SK-N-SH treated with all-trans-retinoic acid at 6 μM for 48 hours (cell line): Measurements from ENCODE around the gene SLC40A1.

Experiments
- ARNTL ChIP-seq: fragments of 450-650 bp; formaldehyde crosslinking; IDR thresholded peaks from 2 replicates; pipeline ENCODE4 v1.5.0; 2020; ENCODE audit warnings: low read depth, mild to moderate bottlenecking, moderate library complexity, borderline replicate concordance
- CSDC2 ChIP-seq: fragments of 250-450 bp; sonication (Bioruptor Pico); IDR thresholded peaks from 2 replicates; pipeline ENCODE4 v1.5.0; 2020; ENCODE audit warnings: mild to moderate bottlenecking, moderate library complexity
- ESRRG ChIP-seq: fragments of 250-450 bp; sonication (Bioruptor Pico); IDR thresholded peaks from 2 replicates; pipeline ENCODE4 v1.6.1; 2021; ENCODE audit warnings: mild to moderate bottlenecking
- GLIS3 ChIP-seq: fragments of 250-450 bp; sonication (Bioruptor Pico); IDR thresholded peaks from 2 replicates; pipeline ENCODE4 v1.5.0; 2020; ENCODE audit warnings: mild to moderate bottlenecking, moderate library complexity
- ISL1 ChIP-seq: fragments of 250-450 bp; sonication (Bioruptor Pico); IDR thresholded peaks from 2 replicates; pipeline ENCODE4 v2.1.2; 2022; ENCODE audit warnings: mild to moderate bottlenecking, moderate library complexity
- PPARA ChIP-seq: fragments of 250-450 bp; sonication (Bioruptor Pico); IDR thresholded peaks from 2 replicates; pipeline ENCODE4 v1.5.0; 2020; ENCODE audit warnings: mild to moderate bottlenecking, borderline replicate concordance
- RARB ChIP-seq: fragments of 250-450 bp; sonication (Bioruptor Pico); IDR thresholded peaks from 2 replicates; pipeline ENCODE4 v1.8.0; 2021; ENCODE audit warnings: mild to moderate bottlenecking, moderate library complexity
- ZFP3 ChIP-seq: fragments of 250-450 bp; sonication (Bioruptor Pico); IDR thresholded peaks from 2 replicates; pipeline ENCODE4 v1.5.0; 2020; ENCODE audit warnings: mild to moderate bottlenecking, moderate library complexity
- ZFP30 ChIP-seq: fragments of 450-650 bp; formaldehyde crosslinking; IDR thresholded peaks from 2 replicates; pipeline ENCODE4 v1.5.0; 2022; ENCODE audit warnings: mild to moderate bottlenecking, moderate library complexity
- TF ChIP-seq, protein P1 (sequence below): fragments of 250-450 bp; sonication (Bioruptor Pico); IDR thresholded peaks from 2 replicates; pipeline ENCODE4 v1.5.1; 2020; ENCODE audit warnings: low read depth, mild to moderate bottlenecking, moderate library complexity

DNA sequence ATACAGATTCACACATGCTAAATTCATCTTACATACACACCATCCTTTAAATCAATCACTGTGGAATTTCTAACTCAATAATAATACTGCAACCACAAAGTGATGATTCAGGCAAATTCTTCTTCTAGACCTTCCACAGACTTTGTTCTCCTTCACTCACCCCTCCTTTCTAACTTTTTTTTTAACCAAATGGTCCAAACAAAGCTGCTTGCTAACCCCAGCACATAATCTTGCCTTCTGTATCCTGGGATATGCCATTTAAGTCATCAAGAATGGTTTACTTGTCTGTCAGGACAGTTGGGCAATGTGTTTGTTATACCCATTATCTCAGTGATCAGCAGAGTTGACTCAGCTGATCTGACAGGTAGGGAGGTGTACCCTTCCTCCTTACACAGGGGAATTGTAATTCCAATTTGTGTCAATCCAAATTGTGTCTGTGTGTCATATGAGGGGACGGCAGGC, 10.0 kb downstream of the SLC40A1 start:
- TF ChIP-seq, protein P1, sequence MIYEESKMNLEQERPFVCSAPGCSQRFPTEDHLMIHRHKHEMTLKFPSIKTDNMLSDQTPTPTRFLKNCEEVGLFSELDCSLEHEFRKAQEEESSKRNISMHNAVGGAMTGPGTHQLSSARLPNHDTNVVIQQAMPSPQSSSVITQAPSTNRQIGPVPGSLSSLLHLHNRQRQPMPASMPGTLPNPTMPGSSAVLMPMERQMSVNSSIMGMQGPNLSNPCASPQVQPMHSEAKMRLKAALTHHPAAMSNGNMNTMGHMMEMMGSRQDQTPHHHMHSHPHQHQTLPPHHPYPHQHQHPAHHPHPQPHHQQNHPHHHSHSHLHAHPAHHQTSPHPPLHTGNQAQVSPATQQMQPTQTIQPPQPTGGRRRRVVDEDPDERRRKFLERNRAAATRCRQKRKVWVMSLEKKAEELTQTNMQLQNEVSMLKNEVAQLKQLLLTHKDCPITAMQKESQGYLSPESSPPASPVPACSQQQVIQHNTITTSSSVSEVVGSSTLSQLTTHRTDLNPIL (CRISPR knock-in tag): no peak
- TF ChIP-seq PPARA: no peak
- no peak for TF ChIP-seq ZFP30 (CRISPR knock-in tag)
- no peak for TF ChIP-seq ZFP3 (CRISPR knock-in tag)
- TF ChIP-seq ARNTL (CRISPR knock-in tag): no peak
- peak; percentile 79 for TF ChIP-seq ISL1 (CRISPR knock-in tag)
- TF ChIP-seq GLIS3 (CRISPR knock-in tag): no peak
- TF ChIP-seq CSDC2 (CRISPR knock-in tag): no peak
- TF ChIP-seq ESRRG (CRISPR knock-in tag): no peak
- no peak for TF ChIP-seq RARB
